GM23338 (cell line): ENCODE measurements around the gene RBPMS2.

Experiments
- CREB1 ChIP-seq: fragments of 250-450 bp; sonication (Bioruptor Pico); IDR thresholded peaks from 2 replicates; pipeline ENCODE4 v1.5.0; 2020; ENCODE audit warnings: low read depth, mild to moderate bottlenecking, moderate library complexity
- CTCF ChIP-seq, 2 experiments: fragments of 200-600 bp in 1 of 2; sonication (generic) in 1 of 2; conservative IDR thresholded peaks; 2 replicates each; pipeline versions ENCODE4 v1.5.1 to v1.6.1; 2016 to 2017; ENCODE audit warnings: antibody characterized with exemption in 2 of 2, low read depth in 2 of 2, mild to moderate bottlenecking in 2 of 2, moderate library complexity in 1 of 2
- ETS1 ChIP-seq: IDR thresholded peaks from 2 replicates; pipeline ENCODE4 v1.6.1; 2016; ENCODE audit warnings: antibody characterized with exemption
- EZH2 ChIP-seq: fragments of 200-600 bp; sonication (generic); IDR thresholded peaks from one replicate; pipeline ENCODE4 v1.8.0; 2017; ENCODE audit warnings: antibody characterized with exemption, mild to moderate bottlenecking, low read depth; ENCODE audit not compliant: unreplicated experiment
- EZH2phosphoT487 ChIP-seq: fragments of 200-600 bp; sonication (generic); IDR thresholded peaks from one replicate; pipeline ENCODE4 v1.8.1; 2018; ENCODE audit warnings: antibody characterized with exemption; ENCODE audit not compliant: unreplicated experiment
- JUNB ChIP-seq: IDR thresholded peaks from one replicate; pipeline ENCODE4 v1.6.1; 2016; ENCODE audit warnings: antibody characterized with exemption; ENCODE audit not compliant: unreplicated experiment
- NANOG ChIP-seq: IDR thresholded peaks from 2 replicates; pipeline ENCODE4 v1.6.1; 2016; ENCODE audit warnings: antibody characterized with exemption, borderline replicate concordance
- POLR2AphosphoS5 ChIP-seq: IDR thresholded peaks from 2 replicates; pipeline ENCODE4 v1.6.1; 2016; ENCODE audit warnings: antibody characterized with exemption, low read depth
- REST ChIP-seq: IDR thresholded peaks from one replicate; pipeline ENCODE4 v1.6.1; 2018; ENCODE audit warnings: antibody characterized with exemption; ENCODE audit not compliant: unreplicated experiment
- STAT1 ChIP-seq: IDR thresholded peaks from one replicate; pipeline ENCODE4 v1.6.1; 2016; ENCODE audit warnings: antibody characterized with exemption; ENCODE audit not compliant: unreplicated experiment
- ZNF114 ChIP-seq: fragments of 250-450 bp; sonication (Bioruptor Pico); IDR thresholded peaks from 2 replicates; pipeline ENCODE4 v1.5.0; 2020; ENCODE audit warnings: mild to moderate bottlenecking, moderate library complexity
- ZNF331 ChIP-seq: fragments of 250-450 bp; sonication (Bioruptor Pico); IDR thresholded peaks from 2 replicates; pipeline ENCODE4 v1.5.0; 2020; ENCODE audit warnings: low read depth, mild to moderate bottlenecking, moderate library complexity
- ZNF462 ChIP-seq: fragments of 250-450 bp; sonication (Bioruptor Pico); IDR thresholded peaks from 2 replicates; pipeline ENCODE4 v1.5.0; 2020; ENCODE audit warnings: mild to moderate bottlenecking, moderate library complexity

- TF ChIP-seq CTCF (conservative IDR thresholded peaks at IDR 0.05; ENCODE audit: low read depth in 2 of 2) (no peak), POLR2AphosphoS5 (no peak), EZH2 (no peak), EZH2phosphoT487 (no peak), JUNB (no peak), ZNF331 (no peak), REST (no peak), NANOG (no peak), CREB1 (CRISPR knock-in tag) (no peak), ETS1 (no peak), ZNF114 (no peak), STAT1 (no peak), ZNF462 (CRISPR knock-in tag) (no peak)
Measured at GRCh38 chr15:64694816-64695215, 80.6 kb downstream of the RBPMS2 start.
